Mesenchymal stem cell (in vitro differentiated cells and primary cell): ENCODE measurements around the gene GABRR3.

Source experiments
- DNase-seq: peaks from one replicate; pipeline ENCODE4 v3.0.0-alpha.2; 2013
- H2AFZ ChIP-seq: one replicate; pipeline ENCODE4 v1.6.1; 2013; ENCODE audit warnings: low read depth, mild to moderate bottlenecking, control low read depth, inconsistent platforms, low read length, moderate library complexity
- H2AK5ac ChIP-seq: 2 replicates; pipeline ENCODE4 v1.6.1; 2013; ENCODE audit warnings: low read length, moderate library complexity, mild to moderate bottlenecking, inconsistent platforms; ENCODE audit not compliant: severe bottlenecking
- H2BK120ac ChIP-seq: one replicate; pipeline ENCODE4 v1.6.1; 2013; ENCODE audit warnings: low read depth, mild to moderate bottlenecking, inconsistent platforms, low read length, moderate library complexity
- H2BK12ac ChIP-seq, 2 experiments: one replicate each; pipeline ENCODE4 v1.6.1; 2013; ENCODE audit warnings: inconsistent platforms in 2 of 2, low read length in 2 of 2, mild to moderate bottlenecking in 2 of 2, moderate library complexity in 2 of 2, control low read depth in 1 of 2
- H2BK15ac ChIP-seq: one replicate; pipeline ENCODE4 v1.6.1; 2013; ENCODE audit warnings: mild to moderate bottlenecking, low read depth, inconsistent platforms; ENCODE audit not compliant: poor library complexity, severe bottlenecking
- H2BK5ac ChIP-seq: 2 replicates; pipeline ENCODE4 v1.6.1; 2013; ENCODE audit warnings: low read depth, mild to moderate bottlenecking, low read length, control low read depth, inconsistent platforms; ENCODE audit not compliant: poor library complexity, severe bottlenecking
- H3K14ac ChIP-seq, 2 experiments: one replicate each; pipeline ENCODE4 v1.6.1; 2013; ENCODE audit warnings: inconsistent platforms in 2 of 2, low read length in 2 of 2, control low read depth in 1 of 2, mild to moderate bottlenecking in 1 of 2, moderate library complexity in 1 of 2
- H3K18ac ChIP-seq, 2 experiments: one replicate each; pipeline ENCODE4 v1.6.1; 2013; ENCODE audit warnings: inconsistent platforms in 2 of 2, low read length in 2 of 2, control low read depth in 1 of 2, low read depth in 1 of 2, mild to moderate bottlenecking in 1 of 2
- H3K23ac ChIP-seq, 2 experiments: one replicate each; pipeline ENCODE4 v1.6.1; 2013; ENCODE audit warnings: inconsistent platforms in 2 of 2, low read length in 2 of 2, mild to moderate bottlenecking in 2 of 2, moderate library complexity in 2 of 2, control low read depth in 1 of 2
- H3K27ac ChIP-seq: 2 replicates; pipeline ENCODE4 v1.5.1; 2013; ENCODE audit warnings: mild to moderate bottlenecking, moderate library complexity, low read length, control low read depth, inconsistent platforms; ENCODE audit not compliant: poor library complexity, severe bottlenecking
- H3K27me3 ChIP-seq, 2 experiments: 2 replicates each; pipeline versions ENCODE4 v1.6.1 to v1.7.0; 2013; ENCODE audit warnings: low read length in 2 of 2, mild to moderate bottlenecking in 2 of 2, moderate library complexity in 2 of 2, control low read depth in 1 of 2, inconsistent platforms in 1 of 2; ENCODE audit not compliant: control insufficient read depth in 1 of 2, insufficient read depth in 1 of 2
- H3K36me3 ChIP-seq, 2 experiments: 2 replicates each; pipeline versions ENCODE4 v1.6.1 to v1.7.0; 2013; ENCODE audit warnings: low read length in 2 of 2, control low read depth in 1 of 2, inconsistent platforms in 1 of 2, low read depth in 1 of 2, mild to moderate bottlenecking in 1 of 2; ENCODE audit not compliant: insufficient read depth in 2 of 2, control insufficient read depth in 1 of 2
- H3K4ac ChIP-seq, 2 experiments: one replicate each; pipeline ENCODE4 v1.6.1; 2013; ENCODE audit warnings: inconsistent platforms in 2 of 2, low read length in 2 of 2, mild to moderate bottlenecking in 2 of 2, moderate library complexity in 2 of 2, control low read depth in 1 of 2, low read depth in 1 of 2
- H3K4me1 ChIP-seq: 2 replicates; pipeline ENCODE4 v1.6.1; 2013; ENCODE audit warnings: low read depth, low read length, control low read depth; ENCODE audit not compliant: control insufficient read depth, insufficient read depth
- H3K4me2 ChIP-seq: 2 replicates; pipeline ENCODE4 v1.6.1; 2013; ENCODE audit warnings: low read length, mild to moderate bottlenecking, inconsistent platforms; ENCODE audit not compliant: poor library complexity, severe bottlenecking
- H3K4me3 ChIP-seq, 2 experiments: 2 replicates each; pipeline versions ENCODE4 v1.5.1 to v1.7.0; 2013; ENCODE audit warnings: low read length in 2 of 2, mild to moderate bottlenecking in 2 of 2, control low read depth in 1 of 2, low read depth in 1 of 2; ENCODE audit not compliant: insufficient read depth in 1 of 2
- H3K79me1 ChIP-seq: replicated peaks from 2 replicates; pipeline ENCODE4 v1.6.1; 2013; ENCODE audit warnings: mild to moderate bottlenecking, control low read depth, low read length, inconsistent platforms; ENCODE audit not compliant: poor library complexity, severe bottlenecking
- H3K9ac ChIP-seq: 2 replicates; pipeline ENCODE4 v1.7.0; 2013; ENCODE audit warnings: mild to moderate bottlenecking, low read length, moderate library complexity
- H3K9me3 ChIP-seq: 2 replicates; pipeline ENCODE4 v1.7.0; 2013; ENCODE audit warnings: mild to moderate bottlenecking, low read length; ENCODE audit not compliant: control insufficient read depth
- H4K8ac ChIP-seq: one replicate; pipeline ENCODE4 v1.6.1; 2013; ENCODE audit warnings: inconsistent platforms, mild to moderate bottlenecking, low read length, moderate library complexity
- H4K91ac ChIP-seq: one replicate; pipeline ENCODE4 v1.6.1; 2013; ENCODE audit warnings: mild to moderate bottlenecking, low read length, inconsistent platforms
- WGBS: methylation state at CpG from one replicate; pipeline ENCODE4 v1.1.7; 2013; ENCODE audit warnings: mixed read lengths; 5-methylcytosine and 5-hydroxymethylcytosine counted together

The GABRR3 gene

GRCh38 chr3:97954228-97954827 lies 80.8 kb downstream of the GABRR3 start:
- Histone ChIP-seq H4K91ac (no peak overlapping the region), H2BK120ac (no peak overlapping the region), H2AFZ (no peak overlapping the region), H3K4ac (no peak overlapping the region), H3K9ac (no peak overlapping the region), H3K4me1 (peaks cover 5% of the 10 kb centered on the region), H2BK12ac (no peak overlapping the region), H3K36me3 (peaks cover 9 to 77% of the 10 kb centered on the region in 2 experiments), H3K14ac (peak overlapping the region in 1 of 2 experiments; percentile 28), H4K8ac (no peak overlapping the region), H3K79me1 (peaks cover 2% of the 10 kb centered on the region), H2AK5ac (no peak overlapping the region), H3K18ac (peak overlapping the region in 1 of 2 experiments; percentile 28), H2BK5ac (no peak overlapping the region), H3K27ac (no peak overlapping the region), H3K4me2 (no peak overlapping the region), H3K23ac (no peak overlapping the region), H3K4me3 (no peak overlapping the region), H3K27me3 (no peaks in the 10 kb centered on the region), H3K9me3 (no peaks in the 10 kb centered on the region), H2BK15ac (peak overlapping the region; percentile 17)
- 88% methylated on average over 6 of the region's 9 CpGs for WGBS
- no peak for DNase-seq

GRCh38 chr3:97952872-97953271 lies 82.2 kb downstream of the GABRR3 start:
- Histone ChIP-seq H3K4me3 (no peak overlapping the region), H2BK120ac (no peak overlapping the region), H3K23ac (no peak overlapping the region), H3K36me3 (peaks cover 9 to 81% of the 10 kb centered on the region in 2 experiments), H3K27me3 (no peaks in the 10 kb centered on the region), H3K4me2 (no peak overlapping the region), H3K14ac (no peak overlapping the region), H3K9ac (peak overlapping the region; percentile 4), H3K9me3 (no peaks in the 10 kb centered on the region), H3K27ac (no peak overlapping the region), H4K8ac (no peak overlapping the region), H2BK12ac (peak overlapping the region; percentile 28 to 70), H4K91ac (no peak overlapping the region), H2BK15ac (no peak overlapping the region), H3K4ac (no peak overlapping the region), H2AFZ (no peak overlapping the region), H3K18ac (peak overlapping the region; percentile 37 to 47), H2AK5ac (no peak overlapping the region), H2BK5ac (no peak overlapping the region), H3K79me1 (peaks cover 2% of the 10 kb centered on the region), H3K4me1 (no peaks in the 10 kb centered on the region)
- WGBS = 82% methylated on average over 1 of the region's 1 CpG
- no peak for DNase-seq

GRCh38 chr3:97952280-97952679 lies 82.8 kb downstream of the GABRR3 start:
- H2BK12ac ChIP-seq = peak overlapping the region in 1 of 2 experiments; percentile 28
- H3K4me3 ChIP-seq = no peak overlapping the region
- H3K14ac ChIP-seq = no peak overlapping the region
- H4K91ac ChIP-seq = no peak overlapping the region
- H4K8ac ChIP-seq = no peak overlapping the region
- H3K36me3 ChIP-seq = peaks cover 9 to 82% of the 10 kb centered on the region in 2 experiments
- H3K18ac ChIP-seq = peak overlapping the region in 1 of 2 experiments; percentile 47
- no peaks in the 10 kb centered on the region for H3K79me1 ChIP-seq
- peak overlapping the region in 1 of 2 experiments; percentile 57 for H3K4ac ChIP-seq
- no peak overlapping the region for H2BK120ac ChIP-seq
- H3K23ac ChIP-seq = no peak overlapping the region
- no peak overlapping the region for H3K27ac ChIP-seq
- H3K4me1 ChIP-seq = no peaks in the 10 kb centered on the region
- peak overlapping the region; percentile 4 for H3K9ac ChIP-seq
- no peak overlapping the region for H2BK5ac ChIP-seq
- no peaks in the 10 kb centered on the region for H3K9me3 ChIP-seq
- H2AFZ ChIP-seq = no peak overlapping the region
- H3K27me3 ChIP-seq = no peaks in the 10 kb centered on the region
- WGBS = 78% methylated on average over 3 of the region's 3 CpGs
- H2BK15ac ChIP-seq = no peak overlapping the region
- DNase-seq = peak; percentile 92
- no peak overlapping the region for H3K4me2 ChIP-seq
- H2AK5ac ChIP-seq = no peak overlapping the region

GRCh38 chr3:97950360-97950759 lies 84.8 kb downstream of the GABRR3 start:
- H3K4me1 ChIP-seq = no peaks in the 10 kb centered on the region
- H3K9me3 ChIP-seq = no peaks in the 10 kb centered on the region
- no peak overlapping the region for H3K9ac ChIP-seq
- no peak overlapping the region for H4K8ac ChIP-seq
- H3K27me3 ChIP-seq = no peaks in the 10 kb centered on the region
- no peak overlapping the region for H3K18ac ChIP-seq
- no peak overlapping the region for H3K4me3 ChIP-seq
- no peak overlapping the region for H2AFZ ChIP-seq
- no peak overlapping the region for H2BK12ac ChIP-seq
- WGBS = 91% methylated on average over 3 of the region's 3 CpGs
- H3K4me2 ChIP-seq = no peak overlapping the region
- H3K27ac ChIP-seq = no peak overlapping the region
- no peak overlapping the region for H2BK120ac ChIP-seq
- no peak for DNase-seq
- no peak overlapping the region for H2AK5ac ChIP-seq
- no peak overlapping the region for H3K14ac ChIP-seq
- no peaks in the 10 kb centered on the region for H3K79me1 ChIP-seq
- H4K91ac ChIP-seq = no peak overlapping the region
- H3K23ac ChIP-seq = no peak overlapping the region
- H3K36me3 ChIP-seq = peaks cover 9 to 85% of the 10 kb centered on the region in 2 experiments
- no peak overlapping the region for H2BK15ac ChIP-seq
- no peak overlapping the region for H3K4ac ChIP-seq
- no peak overlapping the region for H2BK5ac ChIP-seq
